NCI-H1694 treated with DMSO at 0.1 percent for 48 hours (cell line): ENCODE measurements around the gene ENKD1.
A peak's percentile ranks its signal among the peaks of the same experiment; 100 is the strongest.

ENCODE experiments used
- DNase-seq: peaks from one replicate; lab custom pipeline; 2025; lab: John Stamatoyannopoulos, UW

ENKD1 gene

GRCh38 chr16:67678354-67679023 is 11.9 kb upstream of the ENKD1 start:
- DNase-seq, result no peak

GRCh38 chr16:67677712-67678111 is 11.2 kb upstream of the ENKD1 start:
- DNase-seq, result no peak

- DNase-seq, result no peak
Observed at GRCh38 chr16:67676939-67677338, 10.4 kb upstream of the ENKD1 start.

- no peak for DNase-seq
Observed at GRCh38 chr16:67676516-67676915, 10.0 kb upstream of the ENKD1 start.

GRCh38 chr16:67675999-67676398 is 9.4 kb upstream of the ENKD1 start:
- no peak for DNase-seq

- DNase-seq, result no peak
Observed at GRCh38 chr16:67675579-67675935, 9.0 kb upstream of the ENKD1 start.

- no peak for DNase-seq
Observed at GRCh38 chr16:67674851-67675578, 8.5 kb upstream of the ENKD1 start.

- DNase-seq, result no peak
Observed at GRCh38 chr16:67673712-67674580, 7.4 kb upstream of the ENKD1 start.

GRCh38 chr16:67672739-67673662 is 6.5 kb upstream of the ENKD1 start:
- peak; percentile 27 for DNase-seq

- DNase-seq, result no peak
Observed at GRCh38 chr16:67672306-67672705, 5.8 kb upstream of the ENKD1 start.

- DNase-seq, result no peak
Observed at GRCh38 chr16:67669499-67670101, 3.0 kb upstream of the ENKD1 start.

GRCh38 chr16:67668495-67669157 is 2.1 kb upstream of the ENKD1 start:
- DNase-seq, result no peak

GRCh38 chr16:67667817-67668494 is 1.4 kb upstream of the ENKD1 start:
- peak; percentile 88 for DNase-seq

GRCh38 chr16:67667453-67667816 is 885 bp upstream of the ENKD1 start:
- DNase-seq, result no peak

GRCh38 chr16:67666032-67666551 is 458 bp downstream of the ENKD1 start:
- no peak for DNase-seq

GRCh38 chr16:67665598-67665997 is 952 bp downstream of the ENKD1 start:
- DNase-seq, result no peak

- DNase-seq, result no peak
Observed at GRCh38 chr16:67664871-67665270, 1.7 kb downstream of the ENKD1 start.

- DNase-seq, result no peak
Observed at GRCh38 chr16:67664258-67664657, 2.3 kb downstream of the ENKD1 start.

- no peak for DNase-seq
Observed at GRCh38 chr16:67663877-67664222, 2.7 kb downstream of the ENKD1 start.
